ENCODE measurements around the gene CCDC138. TPM values are rescaled to one million over a fixed set of nuclear protein-coding genes. Genes with fewer than 3 reads are reported as not detected.

CCDC138 gene
- total RNA-seq, 2 experiments from 2014 or later: 8.1 to 10.5 TPM

- H3K9me3 Mint-ChIP-seq (ENCODE audit: insufficient read depth): no peaks in the 10 kb centered on the region
- ChIA-PET POLR2A (no interaction called here), CTCF (interaction anchor here (1.2 kb wide), 1 partner anchor 63 kb away, joined by 4 read pairs; no protein-coding TSS in a partner anchor)
- H3K36me3 Mint-ChIP-seq (ENCODE audit: low read depth): no peaks in the 10 kb centered on the region
- no peak overlapping the region for H3K27ac Mint-ChIP-seq
- DNase-seq (no peak), ATAC-seq (no peak)
- no peaks in the 10 kb centered on the region for H3K27me3 Mint-ChIP-seq (ENCODE audit: low read depth)
- H3K4me1 Mint-ChIP-seq (ENCODE audit: low read depth): no peaks in the 10 kb centered on the region
- H3K4me3 Mint-ChIP-seq: no peak overlapping the region
Observed at GRCh38 chr2:108923736-108924579, 137.4 kb downstream of the CCDC138 start.

- DNase-seq: no peak
- no peak overlapping the region for H3K4me3 Mint-ChIP-seq
- no peak overlapping the region for H3K27ac Mint-ChIP-seq
- no peaks in the 10 kb centered on the region for H3K4me1 Mint-ChIP-seq (ENCODE audit: low read depth)
- no peaks in the 10 kb centered on the region for H3K36me3 Mint-ChIP-seq (ENCODE audit: low read depth)
- ChIA-PET CTCF (interaction anchor here (1.2 kb wide), 1 partner anchor 62 kb away, joined by 4 read pairs; no protein-coding TSS in a partner anchor), POLR2A (no interaction called here)
- no peak for ATAC-seq
- no peaks in the 10 kb centered on the region for H3K27me3 Mint-ChIP-seq (ENCODE audit: low read depth)
- H3K9me3 Mint-ChIP-seq (ENCODE audit: insufficient read depth): no peaks in the 10 kb centered on the region
Observed at GRCh38 chr2:108924580-108925251, 138.1 kb downstream of the CCDC138 start.

GRCh38 chr2:108925286-108925685 lies 138.7 kb downstream of the CCDC138 start:
- ChIA-PET POLR2A (no interaction called here), CTCF (no interaction called here)
- H3K4me3 Mint-ChIP-seq: no peak overlapping the region

GRCh38 chr2:108925735-108926134 lies 139.2 kb downstream of the CCDC138 start:
- Mint-ChIP-seq H3K27ac (no peak overlapping the region), H3K4me3 (no peak overlapping the region), H3K9me3 (ENCODE audit: insufficient read depth) (no peaks in the 10 kb centered on the region), H3K27me3 (ENCODE audit: low read depth) (no peaks in the 10 kb centered on the region), H3K4me1 (ENCODE audit: low read depth) (no peaks in the 10 kb centered on the region), H3K36me3 (ENCODE audit: low read depth) (no peaks in the 10 kb centered on the region)
- CTCF ChIA-PET: no interaction called here
- POLR2A ChIA-PET: no interaction called here
- DNase-seq: no peak
- ATAC-seq: no peak

More at GRCh38 chr2:108925286-108925685, 138.7 kb downstream of the CCDC138 start:
- Mint-ChIP-seq H3K9me3 (ENCODE audit: insufficient read depth) (no peaks in the 10 kb centered on the region), H3K4me1 (ENCODE audit: low read depth) (no peaks in the 10 kb centered on the region), H3K27me3 (ENCODE audit: low read depth) (no peaks in the 10 kb centered on the region), H3K27ac (no peak overlapping the region), H3K36me3 (ENCODE audit: low read depth) (no peaks in the 10 kb centered on the region)
- no peak for ATAC-seq
- DNase-seq: no peak

Other genes with a start within 250 kb of the CCDC138 start
- 10 to 100 TPM; 42.2 to 42.4 TPM for gene RANBP2, start 67.3 kb upstream of the CCDC138 start, total RNA-seq
- gene EDAR, start 202.4 kb downstream of the CCDC138 start, total RNA-seq: not detected